Hematopoietic multipotent progenitor cell treated with erythropoietin and hydrocortisone succinate and interleukin-3 and kit ligand, for 17 days (in vitro differentiated cells): ENCODE measurements around the gene LRRC39.
A peak's percentile ranks its signal among the peaks of the same experiment; 100 is the strongest.

Experiments used
- DNase-seq: peaks from one replicate; pipeline ENCODE4 v3.0.0-alpha.2; 2015; ENCODE audit warnings: low spot score

LRRC39 gene

DNA sequence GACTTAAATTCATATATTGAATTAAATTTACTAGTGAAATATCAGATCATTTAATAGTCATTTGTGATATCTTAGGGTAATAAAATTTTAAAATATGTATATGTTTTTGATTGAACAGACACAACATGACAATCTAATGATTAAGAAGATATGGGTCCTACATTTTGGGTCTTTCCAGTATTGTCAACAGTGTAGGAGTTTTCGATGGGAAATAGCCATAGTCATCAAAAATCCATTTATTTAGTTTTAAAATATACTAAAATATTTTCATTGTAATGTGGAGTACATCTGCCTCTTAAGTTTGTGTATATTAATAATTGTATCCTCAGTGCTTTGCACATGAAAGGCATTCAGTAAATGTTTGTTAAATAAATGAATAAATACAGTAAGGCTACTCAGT lies 31.1 kb downstream of the LRRC39 start:
- no peak for DNase-seq

DNA sequence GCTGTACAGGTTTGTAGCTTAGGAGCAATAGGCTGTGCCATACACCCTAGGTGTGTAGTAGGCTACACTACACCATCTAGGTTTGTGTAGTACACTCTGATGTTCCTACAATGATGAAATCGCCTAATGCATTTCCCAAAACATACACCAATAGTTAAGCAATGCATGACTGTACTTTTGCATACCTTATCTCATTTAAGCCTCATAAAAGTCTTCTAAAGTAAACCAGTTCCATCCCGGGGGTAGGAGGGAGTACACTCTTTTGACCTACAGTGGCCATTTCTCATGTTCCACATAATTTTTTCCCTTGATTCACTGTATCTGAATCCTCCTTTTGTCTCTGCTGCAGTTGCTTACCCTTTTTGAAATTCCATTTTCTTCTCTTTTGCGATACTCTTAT lies 32.9 kb downstream of the LRRC39 start:
- DNase-seq = no peak

- no peak for DNase-seq
These were observed 35.7 kb downstream of the LRRC39 start for GRCh38 chr1:100142343-100142742.

GRCh38 chr1:100141192-100141591 lies 36.9 kb downstream of the LRRC39 start:
- DNase-seq = no peak

DNA sequence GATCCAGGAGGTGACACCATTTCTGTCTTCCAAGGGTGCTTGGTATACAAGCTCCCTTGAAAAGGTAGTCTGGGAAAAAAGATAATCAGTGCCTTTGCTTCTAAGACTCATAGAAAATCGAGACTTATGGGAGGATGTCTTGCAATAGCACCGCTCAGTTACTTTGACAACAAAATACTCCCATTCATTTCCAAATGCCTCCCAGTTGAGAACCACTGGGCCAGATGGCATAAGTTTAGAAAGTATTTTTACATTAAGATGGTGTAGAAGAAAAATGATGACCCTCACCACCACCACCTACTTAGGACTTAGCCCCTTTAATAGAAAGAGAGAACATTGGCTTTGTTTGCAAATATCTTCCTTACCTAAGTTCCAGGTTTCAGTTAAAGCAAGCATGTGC lies 40.5 kb downstream of the LRRC39 start:
- no peak for DNase-seq

GRCh38 chr1:100134872-100135271 lies 43.2 kb downstream of the LRRC39 start:
- no peak for DNase-seq

DNA sequence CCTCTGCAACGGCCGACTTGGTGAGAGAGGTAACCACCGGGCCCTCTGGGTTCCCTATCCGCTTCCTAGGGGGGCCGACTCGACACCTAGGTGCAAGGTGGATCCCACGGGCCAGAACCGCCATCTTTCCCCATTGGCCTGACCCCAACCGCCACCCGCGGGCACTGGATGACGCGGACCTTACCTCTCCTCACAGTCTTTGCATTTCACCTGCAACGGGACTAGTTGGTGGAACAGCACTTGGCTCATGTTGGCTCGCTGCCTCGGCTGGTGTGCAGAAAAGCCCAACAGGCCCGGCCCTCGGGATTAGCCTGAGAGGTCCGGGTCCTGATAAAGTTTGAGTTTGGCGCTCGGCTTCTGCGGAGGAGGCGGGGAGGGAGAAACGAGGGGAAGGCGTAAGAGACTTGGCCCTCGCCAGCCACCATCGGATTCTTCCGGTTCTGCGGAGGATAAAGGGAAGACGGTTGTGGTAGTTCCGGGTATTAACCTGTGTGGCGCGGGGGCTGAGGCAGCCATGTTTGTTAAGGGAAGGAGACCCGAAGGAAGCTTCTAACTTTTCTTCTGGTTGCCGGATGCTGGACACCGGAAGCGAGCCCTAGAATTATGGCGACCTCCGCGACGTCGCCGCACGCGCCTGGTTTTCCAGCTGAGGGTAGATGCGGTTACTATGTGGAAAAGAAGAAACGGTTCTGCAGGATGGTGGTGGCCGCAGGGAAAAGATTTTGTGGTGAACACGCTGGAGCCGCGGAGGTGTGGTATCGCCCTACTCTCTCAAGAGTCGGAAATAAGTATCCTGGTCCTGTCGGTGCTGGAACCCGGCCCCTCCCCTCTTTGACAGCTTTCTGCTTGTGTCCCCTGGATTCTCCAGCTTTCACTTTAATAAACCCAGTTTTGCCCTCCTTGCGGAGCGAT lies 45.2 kb downstream of the LRRC39 start, which contains the start of the genes SASS6 and TRMT13:
Gene SASS6 (minus strand): TSS at position 365 of the 912 bp plus-strand sequence. CDS start 116 bp downstream, at position 249.
Gene TRMT13 (plus strand): TSS at position 598 of the 912 bp plus-strand sequence. CDS start 6 bp downstream, at position 604.
- DNase-seq = peak; percentile 89

DNA sequence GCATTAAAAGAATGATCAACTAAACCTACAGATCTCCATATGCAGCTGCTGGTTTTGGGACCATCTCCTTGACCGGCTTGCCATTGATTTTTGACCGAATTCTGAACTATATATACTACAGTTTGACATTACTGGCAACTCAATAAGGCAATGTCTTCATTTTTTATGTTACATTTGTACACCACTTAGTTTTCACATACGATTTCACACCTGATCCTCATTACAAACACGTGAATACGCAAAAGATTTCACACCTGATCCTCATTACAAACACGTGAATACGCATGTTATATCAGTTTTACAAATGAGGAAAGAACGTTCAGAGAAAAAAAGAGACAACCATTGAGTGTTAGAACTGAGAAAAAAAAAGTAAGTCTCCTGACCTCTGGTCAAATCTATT lies 46.4 kb downstream of the LRRC39 start:
- no peak for DNase-seq

DNA sequence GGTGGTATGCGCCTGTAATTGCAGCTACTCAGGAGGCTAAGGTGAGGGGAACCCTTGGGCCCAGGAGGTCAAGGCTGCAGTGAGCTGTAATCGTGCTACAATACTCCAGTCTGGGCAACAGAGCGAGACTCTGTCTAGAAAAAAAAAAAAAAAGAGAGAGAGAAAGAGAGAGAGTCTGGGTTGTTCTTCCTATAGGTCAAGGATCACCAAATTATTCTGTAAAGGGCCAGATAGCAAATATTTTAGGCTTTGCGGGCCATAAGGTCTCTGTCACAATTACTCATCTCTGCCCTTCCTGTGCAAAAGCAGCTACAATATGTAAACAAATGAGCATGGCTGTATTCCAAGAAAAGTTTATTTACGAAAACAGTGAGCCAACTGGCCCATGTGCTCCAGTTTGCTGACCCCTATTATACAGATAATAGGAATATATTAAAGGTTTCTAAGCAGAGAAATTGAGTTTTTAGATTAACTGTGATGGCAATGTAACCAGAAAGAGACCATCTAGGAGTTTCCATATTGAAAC lies 47.4 kb downstream of the LRRC39 start:
- peak; percentile 37 for DNase-seq

DNA sequence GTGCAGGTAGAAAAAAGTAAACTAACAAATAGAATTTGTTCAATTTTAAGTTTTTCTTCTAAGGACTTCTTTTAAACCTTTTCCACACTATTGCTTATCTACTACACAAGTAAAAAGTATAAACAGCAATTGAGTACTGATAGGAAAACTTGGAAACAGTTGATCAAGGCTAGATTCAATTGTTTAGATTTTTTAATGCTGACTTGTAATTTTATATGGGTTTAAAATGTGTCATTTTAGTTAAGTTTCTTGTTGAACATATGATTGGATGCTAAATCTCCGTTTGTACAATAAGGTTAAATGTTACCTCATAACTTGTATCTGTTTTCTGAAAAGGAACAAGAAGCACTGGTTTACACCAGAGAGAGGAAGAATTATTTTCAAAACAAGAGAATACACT lies 50.8 kb downstream of the LRRC39 start:
- DNase-seq = no peak

DNA sequence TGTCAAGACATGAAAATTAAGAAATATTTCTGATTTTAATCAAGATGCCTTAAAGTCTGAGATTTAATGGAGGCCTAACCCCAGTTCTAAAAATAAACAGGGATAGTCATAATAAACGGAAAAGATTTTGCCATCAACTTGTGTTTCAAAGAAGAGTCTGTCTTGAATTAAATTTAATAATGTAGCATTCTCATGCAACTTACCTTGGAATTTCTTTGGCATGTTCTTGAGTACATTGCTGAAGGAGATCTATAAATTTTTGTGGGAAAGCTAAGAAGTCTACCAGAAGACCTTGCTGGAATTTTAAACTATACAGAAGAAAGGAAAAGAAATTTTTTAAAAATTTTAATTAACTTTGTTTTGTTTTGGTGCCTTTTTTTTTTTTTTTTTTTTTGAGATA lies 55.9 kb downstream of the LRRC39 start:
- no peak for DNase-seq

GRCh38 chr1:100115524-100115923 lies 62.5 kb downstream of the LRRC39 start:
- DNase-seq = no peak

- no peak for DNase-seq
These were observed 68.4 kb downstream of the LRRC39 start for GRCh38 chr1:100109554-100110066.

GRCh38 chr1:100107696-100108095 lies 70.4 kb downstream of the LRRC39 start:
- DNase-seq = no peak

GRCh38 chr1:100101564-100101963 lies 76.5 kb downstream of the LRRC39 start:
- DNase-seq = no peak

GRCh38 chr1:100100202-100100601 lies 77.9 kb downstream of the LRRC39 start:
- DNase-seq = no peak
